Naive thymus-derived CD8-positive, alpha-beta T cell (primary cell): ENCODE results near the gene CCDC137. TPM values are rescaled to one million over a fixed set of nuclear protein-coding genes. Genes with fewer than 3 reads are reported as not detected.
A peak's percentile ranks its signal among the peaks of the same experiment; 100 is the strongest.

Source experiments
- ATAC-seq, 2 donors: fragments of 150-1000 bp; cut with Tn5 transposase in 1 of 2; sonication (Bioruptor Pico), chemical (Tn5 transposase) in 1 of 2; 1 replicate in 1 of 2; 2 replicates in 1 of 2; pipeline ENCODE4 v1.10.0; 2021; ENCODE audit warnings: mild to moderate bottlenecking in 2 of 2, moderate library complexity in 2 of 2
- POLR2A ChIA-PET: fragments of 350-600 bp; sonication (Branson Sonifier 250); formaldehyde crosslinking; loops from one replicate; lab custom pipeline; 2021; ENCODE audit warnings: antibody characterized with exemption; lab: Charles Lee
- DNase-seq, 10 donors: peaks; one replicate each; pipeline versions ENCODE4 v3.0.0 to v3.0.0-alpha.2; 2020 to 2022
- H3K27ac Mint-ChIP-seq, 10 donors: one replicate each; pipeline ENCODE4 v1.8.0; 2020 to 2022; ENCODE audit warnings: mild to moderate bottlenecking in 10 of 10, mixed read lengths in 10 of 10, moderate library complexity in 4 of 10, inconsistent platforms in 1 of 10
- H3K27me3 Mint-ChIP-seq, 5 donors: one replicate each; pipeline ENCODE4 v1.8.0; 2021 to 2022; ENCODE audit warnings: mixed read lengths in 5 of 5
- H3K36me3 Mint-ChIP-seq, 3 donors: one replicate each; pipeline ENCODE4 v1.8.0; 2020 to 2022; ENCODE audit warnings: mixed read lengths in 3 of 3, mild to moderate bottlenecking in 2 of 3, inconsistent platforms in 1 of 3
- H3K4me1 Mint-ChIP-seq, 4 donors: one replicate each; pipeline ENCODE4 v1.8.0; 2021 to 2022; ENCODE audit warnings: mixed read lengths in 4 of 4
- H3K4me3 Mint-ChIP-seq, 10 donors: one replicate each; pipeline ENCODE4 v1.8.0; 2020 to 2022; ENCODE audit warnings: mild to moderate bottlenecking in 10 of 10, mixed read lengths in 10 of 10, moderate library complexity in 6 of 10, inconsistent platforms in 1 of 10
- H3K9me3 Mint-ChIP-seq, 9 donors: one replicate each; pipeline ENCODE4 v1.8.0; 2020 to 2022; ENCODE audit warnings: mixed read lengths in 9 of 9, mild to moderate bottlenecking in 3 of 9, inconsistent platforms in 1 of 9, moderate library complexity in 1 of 9
- polyA plus RNA-seq, 3 donors: library from polyadenylated mRNA; unstranded; fragments of 300-500 nt; fragmentation: Illumina TruSeq; gene quantifications; one replicate each; pipeline ENCODE4 v1.2.3, GENCODE V29; 2021
- total RNA-seq, 8 experiments: library from RNA in 2 of 8; stranded (reverse) in 2 of 8; gene quantifications; one replicate each; pipeline ENCODE4 v1.2.3 and lab custom pipeline; 2021 to 2026

CCDC137 gene
- total and polyA plus RNA-seq, 5 experiments from 2014 or later = 11.0 to 30.2 (median 23.5) TPM

GRCh38 chr17:81641825-81642489 is 24.6 kb upstream of the CCDC137 start:
- no peaks in the 10 kb centered on the region for H3K9me3 Mint-ChIP-seq
- no peak overlapping the region for H3K4me3 Mint-ChIP-seq
- H3K4me1 Mint-ChIP-seq = peaks cover 0 to 8% (median 5%) of the 10 kb centered on the region in 4 donors
- DNase-seq (no peak), ATAC-seq (no peak)
- POLR2A ChIA-PET = no interaction called here
- H3K27me3 Mint-ChIP-seq = no peaks in the 10 kb centered on the region
- H3K36me3 Mint-ChIP-seq = no peaks in the 10 kb centered on the region
- peak overlapping the region in 1 of 10 donors; percentile 65 for H3K27ac Mint-ChIP-seq

GRCh38 chr17:81644496-81644895 is 22.0 kb upstream of the CCDC137 start:
- Mint-ChIP-seq H3K9me3 (peaks cover 0 to 3% (median 0%) of the 10 kb centered on the region in 9 donors), H3K27ac (no peak overlapping the region), H3K4me3 (no peak overlapping the region), H3K36me3 (no peaks in the 10 kb centered on the region), H3K27me3 (peaks cover 0 to 17% (median 1%) of the 10 kb centered on the region in 5 donors), H3K4me1 (peaks cover 0 to 4% (median 0%) of the 10 kb centered on the region in 4 donors)
- ATAC-seq (no peak), DNase-seq (peak in 1 of 10 donors; percentile 28)
- POLR2A ChIA-PET = no interaction called here

GRCh38 chr17:81644976-81645952 is 21.3 kb upstream of the CCDC137 start:
- ATAC-seq (no peak), DNase-seq (peak in 1 of 10 donors; percentile 57)
- H3K4me1 Mint-ChIP-seq = peaks cover 0 to 4% (median 0%) of the 10 kb centered on the region in 4 donors
- H3K27ac Mint-ChIP-seq = no peak overlapping the region
- peaks cover 0 to 8% (median 0%) of the 10 kb centered on the region in 9 donors for H3K9me3 Mint-ChIP-seq
- H3K27me3 Mint-ChIP-seq = peaks cover 0 to 23% (median 3%) of the 10 kb centered on the region in 5 donors
- POLR2A ChIA-PET = no interaction called here
- no peak overlapping the region for H3K4me3 Mint-ChIP-seq
- H3K36me3 Mint-ChIP-seq = no peaks in the 10 kb centered on the region

- Mint-ChIP-seq H3K4me3 (no peak overlapping the region), H3K9me3 (peaks cover 0 to 8% (median 0%) of the 10 kb centered on the region in 9 donors), H3K36me3 (no peaks in the 10 kb centered on the region), H3K4me1 (peaks cover 2 to 5% (median 3%) of the 10 kb centered on the region in 4 donors), H3K27me3 (peaks cover 4 to 37% (median 9%) of the 10 kb centered on the region in 5 donors), H3K27ac (no peak overlapping the region)
- ATAC-seq (no peak), DNase-seq (peak in 1 of 10 donors; percentile 14)
- POLR2A ChIA-PET = interaction anchor here (0.6 to 0.8 kb wide), 2 partner anchors 20 to 46 kb away, joined by 3 read pairs; no protein-coding TSS in a partner anchor
These were observed 19.5 kb upstream of the CCDC137 start for GRCh38 chr17:81646869-81647600.

- DNase-seq (peak in 1 of 10 donors; percentile 41), ATAC-seq (no peak)
- no peaks in the 10 kb centered on the region for H3K36me3 Mint-ChIP-seq
- POLR2A ChIA-PET = no interaction called here
- peaks cover 2 to 6% (median 4%) of the 10 kb centered on the region in 4 donors for H3K4me1 Mint-ChIP-seq
- H3K27me3 Mint-ChIP-seq = peaks cover 4 to 37% (median 9%) of the 10 kb centered on the region in 5 donors
- no peak overlapping the region for H3K27ac Mint-ChIP-seq
- H3K9me3 Mint-ChIP-seq = peaks cover 0 to 8% (median 0%) of the 10 kb centered on the region in 9 donors
- no peak overlapping the region for H3K4me3 Mint-ChIP-seq
These were observed 18.9 kb upstream of the CCDC137 start for GRCh38 chr17:81647640-81648012.

GRCh38 chr17:81648013-81648706 is 18.4 kb upstream of the CCDC137 start:
- POLR2A ChIA-PET = no interaction called here
- ATAC-seq (no peak), DNase-seq (peak in 1 of 10 donors; percentile 23)
- H3K36me3 Mint-ChIP-seq = no peaks in the 10 kb centered on the region
- H3K4me3 Mint-ChIP-seq = no peak overlapping the region
- H3K27ac Mint-ChIP-seq = no peak overlapping the region
- peaks cover 3 to 9% (median 6%) of the 10 kb centered on the region in 4 donors for H3K4me1 Mint-ChIP-seq
- H3K9me3 Mint-ChIP-seq = peaks cover 0 to 9% (median 0%) of the 10 kb centered on the region in 9 donors
- peaks cover 4 to 39% (median 9%) of the 10 kb centered on the region in 5 donors for H3K27me3 Mint-ChIP-seq

- no peak for ATAC-seq
- Mint-ChIP-seq H3K36me3 (no peaks in the 10 kb centered on the region), H3K27ac (no peak overlapping the region), H3K27me3 (peaks cover 4 to 39% (median 9%) of the 10 kb centered on the region in 5 donors), H3K9me3 (peaks cover 0 to 9% (median 0%) of the 10 kb centered on the region in 9 donors), H3K4me1 (peaks cover 7 to 13% (median 11%) of the 10 kb centered on the region in 4 donors), H3K4me3 (no peak overlapping the region)
- DNase-seq = no peak
- POLR2A ChIA-PET = no interaction called here
These were observed 17.8 kb upstream of the CCDC137 start for GRCh38 chr17:81648707-81649085.

- Mint-ChIP-seq H3K27ac (no peak overlapping the region), H3K27me3 (peaks cover 4 to 39% (median 9%) of the 10 kb centered on the region in 5 donors), H3K4me3 (no peak overlapping the region), H3K4me1 (peaks cover 7 to 22% (median 17%) of the 10 kb centered on the region in 4 donors), H3K9me3 (peaks cover 0 to 9% (median 0%) of the 10 kb centered on the region in 9 donors), H3K36me3 (no peaks in the 10 kb centered on the region)
- POLR2A ChIA-PET = no interaction called here
- ATAC-seq (no peak), DNase-seq (no peak)
These were observed 15.6 kb upstream of the CCDC137 start for GRCh38 chr17:81650951-81651350.

- H3K27ac Mint-ChIP-seq = peak overlapping the region in 3 of 10 donors; percentile 58 to 80 (median 68)
- POLR2A ChIA-PET = no interaction called here
- H3K36me3 Mint-ChIP-seq = no peaks in the 10 kb centered on the region
These were observed 14.8 kb upstream of the CCDC137 start for GRCh38 chr17:81651692-81652091.

GRCh38 chr17:81652906-81653771 is 13.4 kb upstream of the CCDC137 start:
- peaks cover 0 to 9% (median 0%) of the 10 kb centered on the region in 9 donors for H3K9me3 Mint-ChIP-seq

More at GRCh38 chr17:81651692-81652091, 14.8 kb upstream of the CCDC137 start:
- ATAC-seq = no peak
- peaks cover 0 to 9% (median 0%) of the 10 kb centered on the region in 9 donors for H3K9me3 Mint-ChIP-seq
- H3K4me3 Mint-ChIP-seq = peak overlapping the region in 8 of 10 donors; percentile 34 to 74 (median 44)
- H3K27me3 Mint-ChIP-seq = peaks cover 4 to 39% (median 9%) of the 10 kb centered on the region in 5 donors
- H3K4me1 Mint-ChIP-seq = peaks cover 7 to 22% (median 17%) of the 10 kb centered on the region in 4 donors
- DNase-seq = no peak

More at GRCh38 chr17:81652906-81653771, 13.4 kb upstream of the CCDC137 start:
- Mint-ChIP-seq H3K36me3 (no peaks in the 10 kb centered on the region), H3K27ac (peak overlapping the region in 9 of 10 donors; percentile 11 to 92 (median 79)), H3K4me3 (peak overlapping the region; percentile 76 to 91 (median 85)), H3K4me1 (peaks cover 7 to 29% (median 20%) of the 10 kb centered on the region in 4 donors), H3K27me3 (peaks cover 2 to 33% (median 9%) of the 10 kb centered on the region in 5 donors)
- peak; percentile 85 to 89 for ATAC-seq
- POLR2A ChIA-PET = interaction anchor here (0.9 to 2.7 kb wide), 6 partner anchors 10 to 31 kb away, joined by 3 to 19 read pairs (median 4); partner anchors contain the start of genes ARL16, CCDC137, HGS and NPLOC4
- DNase-seq = peak in 4 of 10 donors; percentile 16 to 35 (median 32)
